Brain microvascular endothelial cell (primary cell): ENCODE results near the gene BICD1.
"Not testable (repeated sequence)": the region's sequence is repeated elsewhere in the genome, so short reads cannot be mapped to it uniquely, and the experiment has no call there.

Experiments used
- DNase-seq: peaks from one replicate; pipeline ENCODE4 v3.0.0-alpha.2; 2020
- H3K27ac ChIP-seq: fragments of 250-450 bp; sonication (Bioruptor Pico); 2 replicates; pipeline ENCODE4 v1.5.1; 2020; ENCODE audit warnings: mild to moderate bottlenecking, moderate library complexity
- H3K27me3 ChIP-seq: fragments of 250-450 bp; sonication (Bioruptor Pico); replicated peaks from 2 replicates; pipeline ENCODE4 v1.5.1; 2020; ENCODE audit warnings: mild to moderate bottlenecking
- H3K36me3 ChIP-seq: fragments of 250-450 bp; sonication (Bioruptor Pico); replicated peaks from 2 replicates; pipeline ENCODE4 v1.5.1; 2020; ENCODE audit warnings: mild to moderate bottlenecking
- H3K4me3 ChIP-seq: 2 replicates; pipeline ENCODE4 v1.5.1; 2011; ENCODE audit warnings: low read depth, mild to moderate bottlenecking, control low read depth, low read length, moderate library complexity
- in situ Hi-C: cut with HindIII; loops from 2 replicates; pipeline ENCODE4 v1.10.0; 2017; ENCODE audit warnings: low sequenced_read_pairs, low pct_ligation_motif_present
- TF ChIP-seq, protein P1 (sequence below): IDR thresholded peaks from 2 replicates; pipeline ENCODE4 v1.5.1; 2011; ENCODE audit warnings: low read depth, mild to moderate bottlenecking, moderate library complexity, low read length, control low read depth, inconsistent platforms; ENCODE audit errors: missing control alignments

The BICD1 gene

DNA sequence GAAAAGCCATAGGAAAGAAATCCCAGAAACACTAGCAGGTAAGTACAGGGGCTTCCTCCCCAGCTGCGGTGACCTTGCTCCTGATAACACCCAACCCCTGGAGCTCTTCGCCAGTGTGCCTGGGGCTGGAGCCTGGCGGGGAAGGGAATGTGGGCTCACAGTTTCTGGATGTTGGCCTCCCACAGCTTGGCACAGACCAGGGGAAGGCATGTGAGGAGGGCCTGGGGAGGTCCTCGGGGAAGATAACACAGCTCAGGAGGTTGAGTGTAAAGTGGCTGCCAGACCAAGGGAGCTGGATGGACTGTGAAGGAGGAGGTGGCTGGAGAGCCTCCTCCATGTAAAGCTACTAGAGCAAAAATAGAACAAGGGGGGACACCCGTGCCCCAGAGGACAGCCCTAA, 120.1 kb downstream of the BICD1 start:
- DNase-seq: no peak
- peaks cover 4% of the 10 kb centered on the region for H3K36me3 ChIP-seq
- no peak overlapping the region for H3K4me3 ChIP-seq
- no peak overlapping the region for H3K27ac ChIP-seq
- in situ Hi-C loops: no loop called here
- H3K27me3 ChIP-seq: no peaks in the 10 kb centered on the region
- TF ChIP-seq, protein P1, sequence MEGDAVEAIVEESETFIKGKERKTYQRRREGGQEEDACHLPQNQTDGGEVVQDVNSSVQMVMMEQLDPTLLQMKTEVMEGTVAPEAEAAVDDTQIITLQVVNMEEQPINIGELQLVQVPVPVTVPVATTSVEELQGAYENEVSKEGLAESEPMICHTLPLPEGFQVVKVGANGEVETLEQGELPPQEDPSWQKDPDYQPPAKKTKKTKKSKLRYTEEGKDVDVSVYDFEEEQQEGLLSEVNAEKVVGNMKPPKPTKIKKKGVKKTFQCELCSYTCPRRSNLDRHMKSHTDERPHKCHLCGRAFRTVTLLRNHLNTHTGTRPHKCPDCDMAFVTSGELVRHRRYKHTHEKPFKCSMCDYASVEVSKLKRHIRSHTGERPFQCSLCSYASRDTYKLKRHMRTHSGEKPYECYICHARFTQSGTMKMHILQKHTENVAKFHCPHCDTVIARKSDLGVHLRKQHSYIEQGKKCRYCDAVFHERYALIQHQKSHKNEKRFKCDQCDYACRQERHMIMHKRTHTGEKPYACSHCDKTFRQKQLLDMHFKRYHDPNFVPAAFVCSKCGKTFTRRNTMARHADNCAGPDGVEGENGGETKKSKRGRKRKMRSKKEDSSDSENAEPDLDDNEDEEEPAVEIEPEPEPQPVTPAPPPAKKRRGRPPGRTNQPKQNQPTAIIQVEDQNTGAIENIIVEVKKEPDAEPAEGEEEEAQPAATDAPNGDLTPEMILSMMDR: no peak

DNA sequence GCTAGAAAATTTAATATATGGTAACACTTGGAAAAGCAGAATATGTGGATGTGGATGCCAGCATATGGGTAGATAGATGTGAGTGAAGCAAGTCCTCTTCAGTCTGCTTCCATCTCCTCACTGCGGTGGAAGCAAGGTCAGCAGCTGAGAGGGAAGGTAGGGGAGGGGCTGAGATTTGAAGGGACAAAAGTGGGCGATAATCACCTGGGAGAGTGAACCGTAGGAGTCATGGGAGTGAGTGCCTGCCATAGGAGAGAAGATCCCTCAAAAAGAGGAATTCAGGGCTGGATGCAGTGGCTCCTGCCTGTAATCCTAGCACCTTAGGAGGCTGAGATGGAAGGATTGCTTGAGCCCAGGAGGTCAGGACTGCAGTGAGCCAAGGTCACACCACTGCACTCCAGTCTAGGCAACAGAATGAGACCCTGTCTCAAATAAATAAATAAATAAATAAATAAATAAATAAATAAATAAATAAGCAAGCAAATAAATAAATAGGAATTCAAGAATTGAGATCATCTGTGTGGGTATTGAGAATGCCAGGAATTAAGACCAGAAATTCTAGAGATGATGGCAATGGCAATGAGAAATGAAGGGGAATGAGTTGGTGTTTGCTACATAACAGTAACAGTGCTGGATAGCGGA, 123.4 kb downstream of the BICD1 start:
- TF ChIP-seq, protein P1: no peak
- no peak overlapping the region for H3K4me3 ChIP-seq
- no peaks in the 10 kb centered on the region for H3K27me3 ChIP-seq
- DNase-seq: no peak
- in situ Hi-C loops: no loop called here
- no peak overlapping the region for H3K27ac ChIP-seq
- H3K36me3 ChIP-seq: peaks cover 2% of the 10 kb centered on the region

- in situ Hi-C loops: no loop called here
- Histone ChIP-seq H3K27ac (no peak overlapping the region), H3K36me3 (peaks cover 2% of the 10 kb centered on the region), H3K27me3 (no peaks in the 10 kb centered on the region), H3K4me3 (no peak overlapping the region)
- no peak for DNase-seq
- TF ChIP-seq, protein P1: no peak
Observed at GRCh38 chr12:32230613-32230993, 124.0 kb downstream of the BICD1 start.

DNA sequence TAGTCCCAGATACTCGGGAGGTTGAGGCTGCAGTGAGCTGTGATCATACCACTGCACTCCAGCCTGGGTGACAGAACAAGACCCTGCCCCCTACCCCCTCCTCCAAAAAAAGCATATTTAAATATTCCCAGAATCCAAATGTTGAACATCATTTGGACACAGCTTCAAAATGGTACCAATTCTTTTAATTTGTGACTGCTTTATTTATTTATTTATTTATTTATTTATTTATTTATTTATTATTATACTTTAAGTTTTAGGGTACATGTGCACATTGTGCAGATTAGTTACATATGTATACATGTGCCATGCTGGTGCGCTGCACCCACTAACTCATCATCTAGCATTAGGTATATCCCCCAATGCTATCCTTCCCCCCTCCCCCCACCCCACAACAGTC, 124.7 kb downstream of the BICD1 start:
- H3K4me3 ChIP-seq, H3K36me3 ChIP-seq, DNase-seq, in situ Hi-C loops, H3K27me3 ChIP-seq, H3K27ac ChIP-seq: not testable (repeated sequence)

DNA sequence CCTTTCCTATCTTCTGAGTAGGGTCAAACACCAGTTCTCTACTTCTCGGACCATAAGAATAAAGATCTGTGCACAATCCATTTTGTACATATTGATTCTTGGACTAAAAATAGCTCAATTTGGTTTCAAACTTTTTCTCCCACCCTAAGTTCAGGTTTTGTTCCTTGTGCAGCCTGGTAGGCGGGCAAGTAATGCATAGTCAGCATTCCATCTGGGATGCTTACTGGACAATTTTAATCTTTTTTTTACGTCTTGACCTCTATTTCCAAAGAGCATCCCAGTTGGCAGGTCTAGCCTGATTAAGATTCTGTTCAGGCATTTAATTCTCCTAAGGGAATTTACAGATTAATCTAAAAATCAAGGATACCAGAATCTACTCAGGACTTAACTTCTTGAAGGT, 126.9 kb downstream of the BICD1 start:
- DNase-seq: no peak
- in situ Hi-C loops: no loop called here
- Histone ChIP-seq H3K27me3 (no peaks in the 10 kb centered on the region), H3K27ac (no peak overlapping the region), H3K4me3 (no peak overlapping the region), H3K36me3 (peaks cover 4% of the 10 kb centered on the region)
- TF ChIP-seq, protein P1: no peak

DNA sequence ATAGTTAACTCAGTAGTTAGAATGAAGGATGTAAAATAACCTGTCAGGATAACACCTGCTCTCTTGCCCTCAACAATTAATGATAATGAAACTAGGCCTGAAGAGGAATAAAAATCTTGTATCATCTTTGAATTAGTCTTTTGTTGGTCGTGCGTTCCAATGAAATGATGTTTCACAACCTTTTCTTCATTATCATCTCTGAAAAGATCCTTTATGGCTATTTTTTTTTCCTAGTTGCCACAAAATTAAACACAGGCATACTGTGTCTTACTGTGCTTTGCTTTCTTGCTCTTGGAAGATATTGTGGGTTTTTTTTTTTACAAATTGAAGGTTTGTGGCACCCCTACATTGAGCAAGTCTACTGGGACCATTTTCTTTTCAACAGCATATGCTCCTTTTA, 128.6 kb downstream of the BICD1 start:
- in situ Hi-C loops: no loop called here
- no peak for DNase-seq

More for the DNA sequence above, 128.6 kb downstream of the BICD1 start:
- Histone ChIP-seq H3K4me3 (no peak overlapping the region), H3K36me3 (peaks cover 4% of the 10 kb centered on the region), H3K27me3 (no peaks in the 10 kb centered on the region), H3K27ac (no peak overlapping the region)
- TF ChIP-seq, protein P1: no peak
